Esophagus (tissue), 2 donors: ENCODE results near the gene WDR7. TPM values are rescaled to one million over a fixed set of nuclear protein-coding genes. Genes with fewer than 3 reads are reported as not detected.

Experiments
- H3K27ac ChIP-seq, 2 donors: one replicate each; pipeline ENCODE4 v1.5.1; 2013; ENCODE audit warnings: low read depth in 2 of 2, mild to moderate bottlenecking in 2 of 2, inconsistent platforms in 1 of 2, low read length in 1 of 2, moderate library complexity in 1 of 2
- H3K27me3 ChIP-seq, 2 donors: one replicate each; pipeline ENCODE4 v1.6.1; 2013; ENCODE audit warnings: low read length in 2 of 2, control low read depth in 1 of 2, mild to moderate bottlenecking in 1 of 2; ENCODE audit not compliant: insufficient read depth in 2 of 2, control insufficient read depth in 1 of 2
- H3K36me3 ChIP-seq, 2 donors: one replicate each; pipeline ENCODE4 v1.6.1; 2013; ENCODE audit warnings: low read length in 1 of 2; ENCODE audit not compliant: control insufficient read depth in 2 of 2, insufficient read depth in 2 of 2
- H3K4me1 ChIP-seq, 2 donors: one replicate each; pipeline ENCODE4 v1.6.1; 2013; ENCODE audit warnings: low read length in 1 of 2; ENCODE audit not compliant: control insufficient read depth in 2 of 2, insufficient read depth in 2 of 2
- H3K4me3 ChIP-seq, 2 donors: one replicate each; pipeline ENCODE4 v1.5.1; 2013; ENCODE audit warnings: low read length in 2 of 2, mild to moderate bottlenecking in 2 of 2, low read depth in 1 of 2, moderate library complexity in 1 of 2
- H3K9me3 ChIP-seq, 2 donors: one replicate each; pipeline ENCODE4 v1.6.1; 2013; ENCODE audit warnings: mild to moderate bottlenecking in 2 of 2, low read depth in 1 of 2, low read length in 1 of 2, moderate library complexity in 1 of 2; ENCODE audit not compliant: control insufficient read depth in 2 of 2, insufficient read depth in 1 of 2
- WGBS, 2 donors: extraction: QIAGEN DNeasy Blood & Tissue Kit; methylation state at CpG; one replicate each; pipeline ENCODE4 v1.1.7; 2013; 5-methylcytosine and 5-hydroxymethylcytosine counted together
- polyA plus RNA-seq, 2 donors: library from polyadenylated mRNA; stranded (reverse); fragments of 200-250 nt; gene quantifications; one replicate each; pipeline ENCODE4 v1.2.3, GENCODE V29; 2013
- donor health status: healthy with polysubstance abuse.
- donor health status: Bipolar disorder and iron deficiency.

WDR7 gene
- polyA plus RNA-seq, 2 donors: 2.2 to 2.8 TPM

GRCh38 chr18:56902653-56903052 is 251.5 kb downstream of the WDR7 start:
- Histone ChIP-seq H3K9me3 (no peaks in the 10 kb centered on the region), H3K27me3 (no peaks in the 10 kb centered on the region), H3K36me3 (no peaks in the 10 kb centered on the region), H3K4me3 (no peak overlapping the region), H3K27ac (no peak overlapping the region), H3K4me1 (no peaks in the 10 kb centered on the region)
- 76 to 92% methylated on average over 3 of the region's 3 CpGs for whole genome bisulfite sequencing, 2 donors

- 83 to 86% methylated on average over 2 of the region's 2 CpGs for WGBS, 2 donors
- Histone ChIP-seq H3K4me3 (no peak overlapping the region), H3K9me3 (no peaks in the 10 kb centered on the region), H3K4me1 (no peaks in the 10 kb centered on the region), H3K36me3 (no peaks in the 10 kb centered on the region), H3K27ac (no peak overlapping the region), H3K27me3 (no peaks in the 10 kb centered on the region)
These were observed 252.5 kb downstream of the WDR7 start for GRCh38 chr18:56903686-56904085.

DNA sequence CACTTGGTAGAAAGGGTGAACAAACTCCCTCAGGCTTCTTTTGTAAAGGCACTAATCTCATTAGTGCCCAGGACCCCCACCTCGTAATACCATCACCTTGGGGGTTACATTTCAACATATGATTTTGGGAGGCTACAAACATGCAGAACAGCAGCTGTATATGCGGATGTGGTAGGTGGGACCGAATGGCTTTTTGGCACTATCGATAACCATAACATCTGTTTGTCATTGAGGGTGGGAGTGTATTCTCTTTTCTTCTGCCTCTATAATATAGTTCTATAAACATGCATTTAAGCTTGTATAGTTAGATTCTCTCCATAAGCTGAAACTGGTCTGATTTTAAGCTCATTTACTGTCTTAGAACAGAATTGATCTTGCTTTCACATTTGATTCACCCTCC is 256.6 kb downstream of the WDR7 start:
- Histone ChIP-seq H3K4me1 (no peaks in the 10 kb centered on the region), H3K36me3 (no peaks in the 10 kb centered on the region), H3K9me3 (no peaks in the 10 kb centered on the region), H3K27ac (no peak overlapping the region), H3K27me3 (no peaks in the 10 kb centered on the region), H3K4me3 (no peak overlapping the region)
- 94 to 96% methylated on average over 4 of the region's 4 CpGs for WGBS, 2 donors

- Histone ChIP-seq H3K27me3 (no peaks in the 10 kb centered on the region), H3K4me1 (no peaks in the 10 kb centered on the region), H3K36me3 (no peaks in the 10 kb centered on the region), H3K4me3 (no peak overlapping the region), H3K27ac (no peak overlapping the region), H3K9me3 (no peaks in the 10 kb centered on the region)
These were observed 259.1 kb downstream of the WDR7 start for GRCh38 chr18:56910237-56910636.

DNA sequence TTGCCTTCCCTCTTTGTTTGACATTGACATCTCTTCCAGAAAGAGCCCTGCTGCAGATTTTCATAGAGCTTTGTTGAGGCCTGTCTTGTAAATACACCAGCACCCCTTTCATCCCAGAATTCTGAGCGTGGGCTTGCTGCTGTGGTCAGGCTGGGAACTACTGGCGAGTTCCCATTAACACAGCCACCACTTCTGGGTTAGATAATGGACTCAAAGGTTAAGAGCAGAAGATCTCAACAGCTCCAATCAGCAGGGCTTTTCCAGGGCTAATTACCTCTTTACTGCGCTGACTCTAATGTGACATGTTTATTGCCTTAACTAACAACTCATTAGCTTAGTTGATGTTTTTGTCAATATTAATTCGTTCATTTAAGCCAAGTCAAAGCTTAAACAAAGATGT is 259.8 kb downstream of the WDR7 start:
- WGBS, 2 donors: 71% methylated on average over 4 of the region's 4 CpGs
- no peaks in the 10 kb centered on the region for H3K36me3 ChIP-seq
- no peaks in the 10 kb centered on the region for H3K4me1 ChIP-seq
- no peaks in the 10 kb centered on the region for H3K27me3 ChIP-seq
- no peak overlapping the region for H3K4me3 ChIP-seq
- no peaks in the 10 kb centered on the region for H3K9me3 ChIP-seq
- H3K27ac ChIP-seq: no peak overlapping the region

GRCh38 chr18:56913941-56914340 is 262.8 kb downstream of the WDR7 start:
- 80 to 91% methylated on average over 4 of the region's 4 CpGs for WGBS, 2 donors
- H3K4me3 ChIP-seq: no peak overlapping the region
- no peak overlapping the region for H3K27ac ChIP-seq
- H3K36me3 ChIP-seq: no peaks in the 10 kb centered on the region
- no peaks in the 10 kb centered on the region for H3K4me1 ChIP-seq
- H3K9me3 ChIP-seq: no peaks in the 10 kb centered on the region
- no peaks in the 10 kb centered on the region for H3K27me3 ChIP-seq

GRCh38 chr18:56919190-56919589 is 268.0 kb downstream of the WDR7 start:
- H3K4me3 ChIP-seq: no peak overlapping the region
- H3K36me3 ChIP-seq: peaks cover 0 to 2% of the 10 kb centered on the region in 2 donors
- H3K9me3 ChIP-seq: no peaks in the 10 kb centered on the region
- WGBS, 2 donors: 89 to 97% methylated on average over 1 of the region's 1 CpG
- no peaks in the 10 kb centered on the region for H3K27me3 ChIP-seq
- H3K4me1 ChIP-seq: no peaks in the 10 kb centered on the region
- H3K27ac ChIP-seq: no peak overlapping the region

GRCh38 chr18:56921896-56922480 is 270.8 kb downstream of the WDR7 start:
- no peaks in the 10 kb centered on the region for H3K27me3 ChIP-seq
- H3K4me3 ChIP-seq: no peak overlapping the region
- no peaks in the 10 kb centered on the region for H3K4me1 ChIP-seq
- H3K27ac ChIP-seq: no peak overlapping the region
- WGBS, 2 donors: 85 to 95% methylated on average over 1 of the region's 1 CpG
- H3K9me3 ChIP-seq: no peaks in the 10 kb centered on the region
- H3K36me3 ChIP-seq: peaks cover 0 to 2% of the 10 kb centered on the region in 2 donors

- Histone ChIP-seq H3K4me1 (no peaks in the 10 kb centered on the region), H3K4me3 (no peak overlapping the region), H3K27me3 (no peaks in the 10 kb centered on the region), H3K36me3 (peaks cover 0 to 2% of the 10 kb centered on the region in 2 donors), H3K9me3 (no peaks in the 10 kb centered on the region), H3K27ac (no peak overlapping the region)
- 85 to 90% methylated on average over 5 of the region's 5 CpGs for WGBS, 2 donors
These were observed 275.6 kb downstream of the WDR7 start for GRCh38 chr18:56926734-56927133.

GRCh38 chr18:56927786-56928185 is 276.6 kb downstream of the WDR7 start:
- Histone ChIP-seq H3K27me3 (no peaks in the 10 kb centered on the region), H3K36me3 (peaks cover 0 to 2% of the 10 kb centered on the region in 2 donors), H3K27ac (no peak overlapping the region), H3K4me1 (no peaks in the 10 kb centered on the region), H3K9me3 (no peaks in the 10 kb centered on the region), H3K4me3 (no peak overlapping the region)
- WGBS, 2 donors: 94 to 98% methylated on average over 3 of the region's 3 CpGs
